ENCODE data around the gene KLHDC4.

GRCh38 chr16:87723226-87723623 lies 42.6 kb downstream of the KLHDC4 start:
- TF ChIP-seq CTCF (IDR thresholded peaks at IDR 0.05), result no peak
- no peak for TF ChIP-seq POLR2A (IDR thresholded peaks at IDR 0.05)
